ENCODE data around the gene PHC2. TPM values are rescaled to one million over a fixed set of nuclear protein-coding genes. Genes with fewer than 3 reads are reported as not detected.

Gene PHC2
- total RNA-seq, 1 experiment from 2014 or later, result 137 TPM

- no peaks in the 10 kb centered on the region for H3K9me3 Mint-ChIP-seq (ENCODE audit: unreplicated experiment)
- TF ChIP-seq, protein P1, sequence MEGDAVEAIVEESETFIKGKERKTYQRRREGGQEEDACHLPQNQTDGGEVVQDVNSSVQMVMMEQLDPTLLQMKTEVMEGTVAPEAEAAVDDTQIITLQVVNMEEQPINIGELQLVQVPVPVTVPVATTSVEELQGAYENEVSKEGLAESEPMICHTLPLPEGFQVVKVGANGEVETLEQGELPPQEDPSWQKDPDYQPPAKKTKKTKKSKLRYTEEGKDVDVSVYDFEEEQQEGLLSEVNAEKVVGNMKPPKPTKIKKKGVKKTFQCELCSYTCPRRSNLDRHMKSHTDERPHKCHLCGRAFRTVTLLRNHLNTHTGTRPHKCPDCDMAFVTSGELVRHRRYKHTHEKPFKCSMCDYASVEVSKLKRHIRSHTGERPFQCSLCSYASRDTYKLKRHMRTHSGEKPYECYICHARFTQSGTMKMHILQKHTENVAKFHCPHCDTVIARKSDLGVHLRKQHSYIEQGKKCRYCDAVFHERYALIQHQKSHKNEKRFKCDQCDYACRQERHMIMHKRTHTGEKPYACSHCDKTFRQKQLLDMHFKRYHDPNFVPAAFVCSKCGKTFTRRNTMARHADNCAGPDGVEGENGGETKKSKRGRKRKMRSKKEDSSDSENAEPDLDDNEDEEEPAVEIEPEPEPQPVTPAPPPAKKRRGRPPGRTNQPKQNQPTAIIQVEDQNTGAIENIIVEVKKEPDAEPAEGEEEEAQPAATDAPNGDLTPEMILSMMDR (IDR thresholded peaks at IDR 0.05; ENCODE audit: unreplicated experiment), result peak; percentile 91
- DNase-seq (ENCODE audit: unreplicated experiment), result peak; percentile 85
- H3K36me3 Mint-ChIP-seq (ENCODE audit: insufficient read depth, unreplicated experiment), result peaks cover 38% of the 10 kb centered on the region
- ChIA-PET POLR2A (interaction anchor here (0.6 to 2.4 kb wide), 7 partner anchors 28 to 758 kb away, joined by 3 to 9 read pairs (median 4); no protein-coding TSS in a partner anchor), CTCF (interaction anchor here (0.5 to 11.9 kb wide), 71 partner anchors 9 to 1634 kb away, joined by 3 to 180 read pairs (median 5); partner anchors contain the start of genes A3GALT2 and ZSCAN20)
- intact Hi-C loops (cut with micrococcal nuclease), result loop anchor here (1.0 kb wide), 4 partner anchors 72 to 175 kb away; no protein-coding TSS in a partner anchor
- H3K27me3 Mint-ChIP-seq (ENCODE audit: insufficient read depth, unreplicated experiment), result no peaks in the 10 kb centered on the region
- no peak overlapping the region for H3K27ac Mint-ChIP-seq (ENCODE audit: low read depth, unreplicated experiment)
- no peaks in the 10 kb centered on the region for H3K4me1 Mint-ChIP-seq (ENCODE audit: insufficient read depth, unreplicated experiment)
- no TSS peak for BruUV-seq (replicated peaks)
- H3K4me3 Mint-ChIP-seq (ENCODE audit: unreplicated experiment), result no peak overlapping the region
These were observed 135.3 kb downstream of the PHC2 start for GRCh38 chr1:33295450-33296081.

DNA sequence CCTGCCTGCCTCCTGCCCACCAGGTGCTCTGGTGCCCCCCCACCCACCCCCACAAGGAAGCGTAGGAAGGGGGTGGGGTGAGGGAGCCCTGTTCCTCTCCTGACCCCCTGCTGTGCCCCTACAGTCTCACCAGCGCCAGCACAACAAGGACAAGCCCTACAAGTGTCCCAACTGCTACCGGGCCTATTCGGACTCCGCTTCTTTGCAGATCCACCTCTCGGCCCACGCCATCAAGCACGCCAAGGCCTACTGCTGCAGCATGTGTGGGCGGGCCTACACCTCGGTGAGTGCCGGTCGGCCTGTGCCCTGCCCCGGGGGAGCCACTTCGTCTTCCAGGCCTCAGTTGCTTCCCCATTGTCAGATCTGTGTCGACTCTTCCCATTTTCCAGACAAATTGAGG lies 135.9 kb downstream of the PHC2 start:
- ChIA-PET CTCF (interaction anchor here (0.6 to 11.9 kb wide), 54 partner anchors 9 to 318 kb away, joined by 3 to 180 read pairs (median 6); partner anchors contain the start of genes A3GALT2 and ZSCAN20), POLR2A (interaction anchor here (0.6 to 2.4 kb wide), 7 partner anchors 29 to 757 kb away, joined by 3 to 9 read pairs (median 4); no protein-coding TSS in a partner anchor)
- no peak overlapping the region for H3K27ac Mint-ChIP-seq (ENCODE audit: low read depth, unreplicated experiment)
- H3K4me1 Mint-ChIP-seq (ENCODE audit: insufficient read depth, unreplicated experiment), result no peaks in the 10 kb centered on the region
- BruUV-seq (replicated peaks), result no TSS peak
- no peak overlapping the region for H3K4me3 Mint-ChIP-seq (ENCODE audit: unreplicated experiment)
- intact Hi-C loops (cut with micrococcal nuclease), result loop anchor here (1.0 kb wide), 4 partner anchors 72 to 175 kb away; no protein-coding TSS in a partner anchor
- H3K27me3 Mint-ChIP-seq (ENCODE audit: insufficient read depth, unreplicated experiment), result no peaks in the 10 kb centered on the region
- H3K36me3 Mint-ChIP-seq (ENCODE audit: insufficient read depth, unreplicated experiment), result peaks cover 36% of the 10 kb centered on the region
- TF ChIP-seq, protein P1 (IDR thresholded peaks at IDR 0.05; ENCODE audit: unreplicated experiment), result no peak
- H3K9me3 Mint-ChIP-seq (ENCODE audit: unreplicated experiment), result no peaks in the 10 kb centered on the region
- DNase-seq (ENCODE audit: unreplicated experiment), result no peak

DNA sequence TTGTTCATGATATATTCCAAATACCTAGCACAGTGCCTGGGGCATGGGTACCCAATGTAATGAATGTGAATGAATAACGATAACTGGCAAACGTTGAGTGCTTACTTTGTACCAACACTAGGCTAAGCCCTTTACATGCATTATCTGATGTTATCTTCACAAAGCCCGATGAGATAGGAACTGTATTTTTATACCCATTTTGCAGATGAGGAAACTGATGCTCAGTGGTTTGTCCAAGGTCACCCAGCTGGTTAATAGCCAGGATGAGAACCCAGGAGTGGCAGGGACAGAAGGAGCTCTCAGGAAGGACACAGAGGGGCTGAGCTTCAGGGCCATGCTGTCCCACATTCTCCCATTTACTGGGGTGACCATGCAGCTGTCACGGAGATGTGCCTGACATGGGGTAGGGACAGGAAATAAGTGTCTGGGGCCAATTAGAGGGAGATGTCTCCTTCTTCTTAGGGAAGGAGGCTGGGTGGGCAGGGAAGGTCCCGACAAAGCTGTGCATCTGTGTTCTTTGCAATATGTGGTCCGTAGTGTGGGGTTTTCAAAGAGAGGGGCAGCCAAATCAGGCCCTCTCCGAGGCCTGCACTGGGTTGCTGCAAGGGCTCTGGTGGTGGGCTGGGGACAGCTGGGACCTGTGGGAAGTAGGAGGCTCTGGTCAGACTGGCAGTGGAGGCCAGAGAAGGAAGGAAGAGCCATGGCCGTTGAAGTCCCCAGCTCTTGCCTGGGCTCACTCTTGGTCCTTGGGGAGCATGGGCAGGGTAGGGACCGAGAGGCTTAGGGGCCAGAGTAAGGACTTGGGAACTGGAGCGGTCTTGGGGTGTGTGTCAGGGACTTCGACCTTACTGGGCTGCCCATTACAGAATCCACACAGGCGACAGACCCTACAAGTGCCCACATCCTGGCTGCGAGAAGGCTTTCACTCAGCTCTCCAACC lies 136.6 kb downstream of the PHC2 start:
- no peak for DNase-seq (ENCODE audit: unreplicated experiment)
- no TSS peak for BruUV-seq (replicated peaks)
- ChIA-PET POLR2A (interaction anchor here (0.7 to 2.4 kb wide), 4 partner anchors 34 to 177 kb away, joined by 3 to 9 read pairs (median 5); no protein-coding TSS in a partner anchor), CTCF (interaction anchor here (0.6 to 11.9 kb wide), 31 partner anchors 8 to 319 kb away, joined by 3 to 180 read pairs (median 6); partner anchors contain the start of gene ZSCAN20)
- Mint-ChIP-seq H3K36me3 (ENCODE audit: insufficient read depth, unreplicated experiment) (peaks cover 36% of the 10 kb centered on the region), H3K4me3 (ENCODE audit: unreplicated experiment) (no peak overlapping the region), H3K4me1 (ENCODE audit: insufficient read depth, unreplicated experiment) (no peaks in the 10 kb centered on the region), H3K9me3 (ENCODE audit: unreplicated experiment) (no peaks in the 10 kb centered on the region), H3K27ac (ENCODE audit: low read depth, unreplicated experiment) (no peak overlapping the region), H3K27me3 (ENCODE audit: insufficient read depth, unreplicated experiment) (no peaks in the 10 kb centered on the region)
- intact Hi-C loops (cut with micrococcal nuclease), result loop anchor here (1.0 kb wide), 4 partner anchors 73 to 176 kb away; no protein-coding TSS in a partner anchor
- TF ChIP-seq, protein P1 (IDR thresholded peaks at IDR 0.05; ENCODE audit: unreplicated experiment), result no peak
